GM19468 (cell line): ENCODE measurements around the gene ATP12A.

Experiments
- ATAC-seq: cut with Tn5 transposase; IDR thresholded peaks from one replicate; pipeline ENCODE4 v1.9.1; 2021; ENCODE audit warnings: mild to moderate bottlenecking, moderate library complexity, moderate number of reproducible peaks; ENCODE audit not compliant: unreplicated experiment; ENCODE audit errors: extremely low read depth

ATP12A gene

DNA sequence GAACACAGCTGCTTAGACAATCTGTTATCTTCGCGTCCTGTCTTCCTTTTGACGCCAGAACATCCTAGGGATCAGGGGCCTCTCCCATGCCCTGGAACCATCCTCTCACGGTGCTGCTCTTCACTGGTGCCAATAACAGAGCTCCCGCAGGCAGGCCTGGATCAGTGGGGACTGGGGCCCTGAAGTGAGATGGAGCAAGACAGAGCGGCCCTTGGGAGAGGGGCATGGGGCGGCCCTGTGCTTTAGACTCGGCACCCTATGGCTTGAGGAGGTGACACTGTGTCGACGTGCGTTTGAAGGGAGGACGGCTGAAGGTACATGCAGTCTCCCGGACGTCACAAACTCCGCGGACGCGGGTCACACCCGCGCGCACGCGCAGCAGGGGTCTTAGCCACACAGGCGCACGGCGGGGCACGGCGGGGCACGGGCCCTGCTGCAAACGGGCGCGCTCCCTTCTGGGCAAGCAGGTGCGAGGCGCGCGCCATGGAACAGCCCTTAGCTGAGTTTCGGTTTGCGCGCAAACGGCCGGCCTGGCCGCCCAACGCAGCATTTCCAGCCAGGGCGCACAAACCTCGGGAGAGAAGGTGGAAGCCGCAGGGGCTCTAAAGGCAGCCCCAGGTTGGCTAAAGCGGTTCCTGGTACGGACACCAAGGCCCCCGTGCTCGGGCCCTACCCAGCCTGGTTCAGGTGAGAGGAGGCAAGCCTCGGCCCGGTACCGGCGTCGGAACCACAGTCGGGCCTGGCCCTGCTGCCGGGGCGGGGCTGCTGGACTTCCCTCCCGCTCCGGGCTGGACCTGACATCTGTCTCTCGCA is 67.2 kb downstream of the ATP12A start:
- no peak for ATAC-seq

DNA sequence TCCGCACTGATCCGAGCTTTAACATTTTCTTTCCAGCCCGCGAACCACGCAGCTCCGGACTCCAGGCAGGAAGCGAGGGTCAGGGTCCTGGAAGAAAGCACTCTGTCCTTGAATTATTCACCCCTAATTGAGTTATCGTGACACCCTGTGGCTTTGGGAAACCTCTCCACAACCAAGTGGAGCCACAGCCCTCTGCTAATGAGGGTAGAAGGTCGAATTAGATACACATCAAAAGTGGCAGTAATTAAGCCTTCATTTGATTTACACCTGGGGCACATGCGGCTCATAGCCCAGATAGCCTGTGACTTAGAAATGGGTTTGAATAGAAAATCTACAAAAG is 67.8 kb downstream of the ATP12A start:
- ATAC-seq, result no peak

DNA sequence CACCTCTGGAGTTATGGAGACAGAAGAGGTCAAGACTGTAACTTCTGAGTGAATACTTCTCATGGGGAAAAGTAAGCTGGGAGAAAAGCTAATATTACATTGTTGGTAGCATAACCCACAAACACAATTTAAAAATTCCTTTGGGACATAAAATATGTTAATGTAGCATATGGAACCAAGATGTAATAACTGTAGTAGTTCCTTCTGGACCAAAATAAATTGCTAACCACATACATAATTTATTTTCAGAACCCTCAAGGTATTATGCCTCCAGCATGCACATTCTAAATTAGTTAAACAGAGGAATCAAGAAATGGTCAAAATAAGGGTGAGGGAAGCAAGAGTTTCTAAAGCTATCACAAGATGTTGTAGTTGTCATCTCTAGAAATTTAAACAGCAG is 79.0 kb downstream of the ATP12A start:
- no peak for ATAC-seq
